Large intestine (tissue), 3 donors: ENCODE data around the gene TRMT1L. TPM values are rescaled to one million over a fixed set of nuclear protein-coding genes. Genes with fewer than 3 reads are reported as not detected.

ENCODE experiments used
- DNase-seq, 2 donors: peaks; one replicate each; pipeline versions ENCODE4 v3.0.0 to v3.0.0-alpha.2; 2013
- H3K27ac ChIP-seq: one replicate; pipeline ENCODE4 v1.5.1; 2013; ENCODE audit warnings: low read length
- H3K27me3 ChIP-seq: 2 replicates; pipeline ENCODE4 v1.6.1; 2013; ENCODE audit warnings: low read length; ENCODE audit not compliant: control insufficient read depth, insufficient read depth
- H3K36me3 ChIP-seq: 2 replicates; pipeline ENCODE4 v1.6.1; 2013; ENCODE audit warnings: low read length; ENCODE audit not compliant: control insufficient read depth, insufficient read depth
- H3K4me1 ChIP-seq: one replicate; pipeline ENCODE4 v1.6.1; 2013; ENCODE audit warnings: low read length; ENCODE audit not compliant: control insufficient read depth, insufficient read depth
- H3K4me3 ChIP-seq: one replicate; pipeline ENCODE4 v1.5.1; 2013; ENCODE audit warnings: low read length
- H3K9me3 ChIP-seq: one replicate; pipeline ENCODE4 v1.6.1; 2013; ENCODE audit warnings: mild to moderate bottlenecking, low read depth, low read length, moderate library complexity; ENCODE audit not compliant: control insufficient read depth
- WGBS: methylation state at CpG from one replicate; pipeline ENCODE4 v1.1.5; 2013; ENCODE audit warnings: low lambda C conversion rate; ENCODE audit not compliant: insufficient coverage; 5-methylcytosine and 5-hydroxymethylcytosine counted together
- polyA plus RNA-seq: library from polyadenylated mRNA; unstranded; fragments of 120-200 nt; gene quantifications from one replicate; pipeline ENCODE4 v1.2.1, GENCODE V29; 2013

Gene TRMT1L
- polyA plus RNA-seq, 1 donor: 15.9 TPM

GRCh38 chr1:185157599-185158412 lies 1.1 kb upstream of the TRMT1L start:
- DNase-seq: peak in 1 of 2 donors; percentile 41
- no peaks in the 10 kb centered on the region for H3K27me3 ChIP-seq
- H3K9me3 ChIP-seq: no peaks in the 10 kb centered on the region
- H3K4me3 ChIP-seq: peak overlapping the region; percentile 90
- H3K27ac ChIP-seq: peak overlapping the region; percentile 98
- peaks cover 5% of the 10 kb centered on the region for H3K36me3 ChIP-seq
- WGBS: 0% methylated on average over 7 of the region's 20 CpGs
- peaks cover 11% of the 10 kb centered on the region for H3K4me1 ChIP-seq

DNA sequence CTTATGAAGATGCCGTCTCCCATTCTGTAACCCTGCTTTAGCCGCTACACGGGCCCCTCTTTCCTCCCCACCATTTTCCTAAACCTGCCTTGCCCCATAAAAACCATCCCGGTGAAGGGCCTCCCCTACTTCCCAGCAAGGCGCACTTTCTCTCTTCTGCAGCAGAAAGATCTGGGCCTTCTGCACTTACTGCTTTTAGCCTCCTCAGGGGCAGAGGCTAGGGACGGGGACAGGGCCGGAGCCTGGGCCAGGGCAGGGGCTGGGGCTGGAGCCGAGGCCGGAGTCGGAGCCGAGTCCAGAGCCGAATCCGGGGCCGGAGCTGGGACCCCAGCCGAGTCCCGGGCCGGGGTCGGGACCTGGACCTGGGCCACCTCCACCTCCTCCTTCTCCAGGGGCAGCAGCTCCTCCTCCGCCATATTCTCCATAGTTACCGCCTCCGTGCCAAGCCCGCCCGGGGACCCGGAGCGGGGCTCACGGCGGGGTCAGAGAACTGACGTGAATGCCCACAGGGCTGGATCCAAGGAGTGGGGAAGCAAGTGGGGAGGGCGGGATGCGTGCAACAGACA lies 382 bp downstream of the TRMT1L start:
- Histone ChIP-seq H3K4me1 (peaks cover 11% of the 10 kb centered on the region), H3K27me3 (no peaks in the 10 kb centered on the region), H3K4me3 (peak overlapping the region; percentile 90), H3K27ac (peak overlapping the region; percentile 98), H3K36me3 (peaks cover 4% of the 10 kb centered on the region), H3K9me3 (no peaks in the 10 kb centered on the region)
- WGBS: no CpG with 5 or more reads among the region's 30 CpGs
- peak in 1 of 2 donors; percentile 78 for DNase-seq

DNA sequence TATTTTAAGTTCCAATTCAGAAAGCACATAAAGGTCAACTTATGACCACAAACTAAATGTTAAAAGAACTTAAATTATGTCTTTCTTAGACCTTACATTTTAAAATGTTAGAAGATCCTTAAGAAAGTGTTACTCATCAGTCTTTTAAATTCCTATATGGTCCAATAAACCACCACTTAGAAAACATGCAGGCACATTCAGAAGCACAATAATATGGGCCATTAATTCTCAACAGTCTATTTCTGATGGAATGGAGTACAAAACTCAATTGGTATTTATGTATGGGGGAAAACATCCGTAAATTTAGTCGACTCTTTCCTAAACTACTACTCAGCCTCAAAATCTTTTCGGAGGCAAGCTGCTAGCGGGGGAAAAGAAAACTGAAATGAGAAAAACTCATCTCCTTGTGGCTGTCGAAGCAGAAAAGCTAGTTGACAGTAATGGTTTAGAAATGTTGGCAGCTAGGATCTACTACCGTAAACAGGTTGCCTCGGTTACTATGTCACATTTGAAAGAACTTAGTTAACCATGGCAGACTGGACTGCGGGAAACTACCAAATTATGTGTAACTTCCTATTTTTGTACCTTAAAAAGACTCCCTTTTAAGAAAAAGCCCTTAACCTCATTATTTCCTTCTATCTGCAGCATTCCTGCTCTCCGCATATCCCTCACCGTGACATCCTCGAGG lies 1.0 kb downstream of the TRMT1L start:
- DNase-seq: no peak
- WGBS: no CpG with 5 or more reads among the region's 11 CpGs
- no peaks in the 10 kb centered on the region for H3K27me3 ChIP-seq
- H3K9me3 ChIP-seq: no peaks in the 10 kb centered on the region
- peaks cover 11% of the 10 kb centered on the region for H3K4me1 ChIP-seq
- peak overlapping the region; percentile 98 for H3K27ac ChIP-seq
- H3K36me3 ChIP-seq: peaks cover under 1% of the 10 kb centered on the region
- peak overlapping the region; percentile 90 for H3K4me3 ChIP-seq

GRCh38 chr1:185154912-185155513 lies 1.7 kb downstream of the TRMT1L start:
- H3K27me3 ChIP-seq: no peaks in the 10 kb centered on the region
- H3K4me1 ChIP-seq: peaks cover 11% of the 10 kb centered on the region
- peak overlapping the region; percentile 98 for H3K27ac ChIP-seq
- peak in 1 of 2 donors; percentile 27 for DNase-seq
- WGBS: no CpG with 5 or more reads among the region's 2 CpGs
- H3K4me3 ChIP-seq: peak overlapping the region; percentile 90
- peaks cover 6% of the 10 kb centered on the region for H3K36me3 ChIP-seq
- no peaks in the 10 kb centered on the region for H3K9me3 ChIP-seq

DNA sequence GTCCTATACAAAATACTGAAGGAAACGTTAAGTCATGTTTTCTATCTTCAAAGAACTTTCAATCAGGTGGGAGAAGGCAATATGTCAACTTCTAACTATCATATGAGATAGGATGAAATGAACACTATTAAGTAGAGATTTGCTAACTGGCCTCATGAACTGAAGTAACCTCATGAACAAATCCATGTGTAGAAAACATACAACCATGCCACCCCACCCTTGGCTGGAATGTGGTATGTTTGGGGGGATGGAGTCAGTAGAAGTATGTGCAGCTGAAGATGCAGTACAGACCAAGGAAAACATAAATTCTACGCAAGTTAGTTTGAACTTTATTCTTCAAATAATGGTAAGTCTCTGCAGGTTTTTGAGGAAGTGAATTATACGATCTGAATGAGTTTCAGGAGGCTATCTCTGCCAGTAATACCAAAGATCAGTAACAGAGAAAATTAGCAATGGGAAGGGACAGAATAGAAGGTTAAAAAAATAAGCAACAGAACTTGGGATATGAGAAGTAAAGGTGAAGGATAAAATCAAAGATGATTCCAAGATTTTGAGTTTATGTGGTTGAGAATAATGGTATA lies 4.5 kb downstream of the TRMT1L start:
- peak; percentile 14 to 49 for DNase-seq
- 62% methylated on average over 3 of the region's 3 CpGs for WGBS
- H3K4me3 ChIP-seq: no peak overlapping the region
- no peaks in the 10 kb centered on the region for H3K9me3 ChIP-seq
- no peaks in the 10 kb centered on the region for H3K27me3 ChIP-seq
- no peak overlapping the region for H3K27ac ChIP-seq
- peaks cover 8% of the 10 kb centered on the region for H3K4me1 ChIP-seq
- peaks cover 15% of the 10 kb centered on the region for H3K36me3 ChIP-seq

DNA sequence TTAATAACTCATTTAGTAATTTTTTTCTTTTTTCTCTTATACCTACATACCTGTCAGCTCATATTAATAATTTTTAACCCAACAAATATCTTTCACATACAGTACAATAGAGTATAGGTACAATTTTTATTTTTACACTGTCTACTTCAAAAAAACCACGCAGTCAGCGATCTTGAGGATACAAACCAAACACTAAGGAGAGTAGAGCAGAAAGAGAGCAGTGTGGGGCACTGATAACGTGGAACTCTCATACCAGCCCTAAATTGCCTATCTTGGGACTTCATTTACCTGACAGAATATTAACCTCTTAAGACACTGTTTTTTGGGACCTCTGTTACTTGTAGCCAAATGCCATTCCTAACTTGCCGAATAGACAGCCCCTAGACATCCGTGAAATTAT lies 5.5 kb downstream of the TRMT1L start:
- no peaks in the 10 kb centered on the region for H3K9me3 ChIP-seq
- no peak overlapping the region for H3K4me3 ChIP-seq
- DNase-seq: no peak
- 100% methylated on average over 3 of the region's 5 CpGs for WGBS
- H3K27ac ChIP-seq: no peak overlapping the region
- H3K27me3 ChIP-seq: no peaks in the 10 kb centered on the region
- peaks cover 8% of the 10 kb centered on the region for H3K4me1 ChIP-seq
- H3K36me3 ChIP-seq: peaks cover 15% of the 10 kb centered on the region

DNA sequence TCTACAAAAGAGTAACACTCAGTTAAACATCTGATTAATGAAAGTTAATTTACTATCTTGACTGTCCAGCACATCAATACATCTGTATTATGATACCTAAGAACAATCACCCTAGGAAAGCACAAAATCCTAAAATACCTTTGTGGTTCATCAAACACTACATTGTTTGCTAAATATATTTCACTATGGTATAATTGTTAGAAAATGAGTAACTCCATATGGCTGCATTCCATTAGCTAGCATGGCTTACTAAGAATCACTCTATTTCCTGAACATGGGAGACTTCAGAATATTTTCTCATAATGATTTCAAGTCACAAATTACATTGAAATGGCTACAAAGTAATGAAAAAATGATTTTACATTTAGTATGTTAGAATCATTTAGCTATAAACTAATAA lies 12.5 kb downstream of the TRMT1L start:
- Histone ChIP-seq H3K27ac (no peak overlapping the region), H3K27me3 (no peaks in the 10 kb centered on the region), H3K4me3 (no peak overlapping the region), H3K4me1 (no peaks in the 10 kb centered on the region), H3K9me3 (no peaks in the 10 kb centered on the region), H3K36me3 (peaks cover 24% of the 10 kb centered on the region)
- DNase-seq: no peak

DNA sequence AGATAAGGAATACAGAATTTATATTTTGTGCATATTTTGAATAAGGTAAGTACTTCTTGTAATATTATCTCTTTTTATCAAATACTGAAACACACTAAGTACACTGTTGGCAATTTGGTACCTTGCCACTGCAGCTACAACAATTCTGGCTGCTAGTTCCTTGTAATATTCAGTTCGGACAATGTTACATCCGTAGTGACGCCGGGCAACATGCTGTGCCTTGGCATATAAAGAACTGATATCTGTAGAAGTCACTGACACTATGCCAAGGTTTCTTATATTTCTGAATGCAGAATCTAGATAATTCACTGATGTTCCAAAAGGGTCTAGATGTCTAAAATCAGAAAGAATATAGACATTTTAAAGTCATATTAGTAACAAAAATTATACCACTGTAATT lies 17.5 kb downstream of the TRMT1L start:
- H3K27ac ChIP-seq: no peak overlapping the region
- no peak for DNase-seq
- H3K9me3 ChIP-seq: no peaks in the 10 kb centered on the region
- H3K36me3 ChIP-seq: peaks cover 31% of the 10 kb centered on the region
- no peaks in the 10 kb centered on the region for H3K4me1 ChIP-seq
- no peak overlapping the region for H3K4me3 ChIP-seq
- no CpG with 5 or more reads among the region's 4 CpGs for WGBS
- H3K27me3 ChIP-seq: no peaks in the 10 kb centered on the region

DNA sequence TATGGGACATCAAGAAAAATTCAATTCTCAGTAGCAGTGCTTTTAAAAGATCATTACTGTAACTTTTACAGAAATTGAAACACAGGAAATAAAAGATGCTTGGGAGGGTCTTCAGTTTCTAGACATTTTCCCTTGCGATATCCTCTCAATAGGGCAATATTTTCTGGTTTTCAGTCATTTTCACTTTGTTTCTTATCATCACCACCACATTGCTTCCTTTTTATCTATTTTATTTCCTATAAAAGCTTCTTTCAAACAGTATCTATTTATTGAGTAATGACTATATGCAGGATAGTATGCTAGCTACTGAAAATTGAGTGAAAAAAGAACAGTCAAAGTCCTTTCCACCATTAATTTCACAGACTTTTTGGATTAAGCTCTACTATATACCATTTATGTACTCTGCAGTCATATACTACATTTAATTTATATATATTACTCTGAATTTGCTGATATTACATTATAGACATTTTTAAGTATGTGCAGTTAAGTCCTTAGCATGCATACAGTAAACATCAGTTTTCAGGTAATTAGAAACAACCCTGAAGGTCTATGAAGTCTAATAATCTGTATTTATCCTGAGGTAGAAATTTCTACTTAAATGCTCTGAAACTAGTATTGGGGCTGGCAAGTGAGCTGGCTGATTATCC lies 18.7 kb downstream of the TRMT1L start:
- Histone ChIP-seq H3K4me3 (no peak overlapping the region), H3K27ac (no peak overlapping the region), H3K36me3 (peaks cover 40% of the 10 kb centered on the region), H3K9me3 (peaks cover 2% of the 10 kb centered on the region), H3K4me1 (no peaks in the 10 kb centered on the region), H3K27me3 (no peaks in the 10 kb centered on the region)
- WGBS: 100% methylated on average over 1 of the region's 1 CpG
- no peak for DNase-seq

DNA sequence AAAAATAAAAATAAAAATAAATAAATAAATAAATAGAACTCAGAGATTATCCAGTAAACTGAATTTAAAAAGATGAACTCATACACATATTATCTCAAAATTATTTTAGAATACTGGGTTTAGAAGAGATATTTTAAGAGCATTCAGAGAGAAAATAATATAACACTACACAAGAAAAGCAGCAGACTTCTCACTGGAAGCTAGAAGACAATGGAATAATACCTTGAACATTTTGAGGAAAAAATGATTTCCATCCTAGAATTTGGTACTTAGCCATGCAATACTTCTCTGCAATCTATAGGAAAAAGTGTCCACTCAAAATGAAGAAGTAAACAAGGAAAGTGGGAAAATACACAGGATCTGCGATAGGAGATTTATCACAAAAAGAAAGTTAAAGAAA lies 24.2 kb downstream of the TRMT1L start:
- Histone ChIP-seq H3K36me3 (peaks cover 37% of the 10 kb centered on the region), H3K27ac (no peak overlapping the region), H3K9me3 (peaks cover 14% of the 10 kb centered on the region), H3K4me1 (no peaks in the 10 kb centered on the region), H3K27me3 (no peaks in the 10 kb centered on the region), H3K4me3 (no peak overlapping the region)
- DNase-seq: no peak
- no CpG with 5 or more reads among the region's 1 CpG for WGBS
